ENCODE measurements around the gene LRTM2. TPM values are rescaled to one million over a fixed set of nuclear protein-coding genes. Genes with fewer than 3 reads are reported as not detected.

LRTM2 gene
- total RNA-seq, 1 experiment from 2014 or later: not detected

GRCh38 chr12:1879633-1880032, 59.3 kb downstream of the LRTM2 start:
- Histone ChIP-seq H3K9ac (ENCODE audit: low read length) (no peak overlapping the region), H3K27ac (ENCODE audit: low read length) (no peak overlapping the region), H3K4me3 (ENCODE audit: low read length) (no peak overlapping the region), H4K20me1 (ENCODE audit: low read length) (no peaks in the 10 kb centered on the region), H3K79me2 (ENCODE audit: low read length) (no peaks in the 10 kb centered on the region), H3F3A (ENCODE audit: low read length, unreplicated experiment) (no peaks in the 10 kb centered on the region), H3K36me3 (ENCODE audit: low read depth, low read length) (no peaks in the 10 kb centered on the region), H3K9me3 (ENCODE audit: low read length) (no peaks in the 10 kb centered on the region), H3K4me1 (ENCODE audit: insufficient read depth, low read length) (no peaks in the 10 kb centered on the region), H2AFZ (ENCODE audit: low read length) (no peak overlapping the region), H3K4me2 (ENCODE audit: low read length) (no peak overlapping the region), H3K9me2 (replicated peaks; ENCODE audit: low read length) (no peaks in the 10 kb centered on the region), H3K27me3 (ENCODE audit: low read length) (peaks cover 35% of the 10 kb centered on the region)
- intact Hi-C loops (cut with micrococcal nuclease): no loop called here
- ChIA-PET CTCF (no interaction called here), POLR2A (ENCODE audit: unreplicated experiment) (no interaction called here)
- TF ChIP-seq EZH2phosphoT487 (IDR thresholded peaks at IDR 0.05; ENCODE audit: borderline replicate concordance, low read length) (no peak), EZH2 (IDR thresholded peaks at IDR 0.05; ENCODE audit: low read length, unreplicated experiment) (no peak)
- TF ChIP-seq, protein P1, sequence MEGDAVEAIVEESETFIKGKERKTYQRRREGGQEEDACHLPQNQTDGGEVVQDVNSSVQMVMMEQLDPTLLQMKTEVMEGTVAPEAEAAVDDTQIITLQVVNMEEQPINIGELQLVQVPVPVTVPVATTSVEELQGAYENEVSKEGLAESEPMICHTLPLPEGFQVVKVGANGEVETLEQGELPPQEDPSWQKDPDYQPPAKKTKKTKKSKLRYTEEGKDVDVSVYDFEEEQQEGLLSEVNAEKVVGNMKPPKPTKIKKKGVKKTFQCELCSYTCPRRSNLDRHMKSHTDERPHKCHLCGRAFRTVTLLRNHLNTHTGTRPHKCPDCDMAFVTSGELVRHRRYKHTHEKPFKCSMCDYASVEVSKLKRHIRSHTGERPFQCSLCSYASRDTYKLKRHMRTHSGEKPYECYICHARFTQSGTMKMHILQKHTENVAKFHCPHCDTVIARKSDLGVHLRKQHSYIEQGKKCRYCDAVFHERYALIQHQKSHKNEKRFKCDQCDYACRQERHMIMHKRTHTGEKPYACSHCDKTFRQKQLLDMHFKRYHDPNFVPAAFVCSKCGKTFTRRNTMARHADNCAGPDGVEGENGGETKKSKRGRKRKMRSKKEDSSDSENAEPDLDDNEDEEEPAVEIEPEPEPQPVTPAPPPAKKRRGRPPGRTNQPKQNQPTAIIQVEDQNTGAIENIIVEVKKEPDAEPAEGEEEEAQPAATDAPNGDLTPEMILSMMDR (conservative IDR thresholded peaks at IDR 0.05; ENCODE audit: low read depth, low read length): no peak
- ATAC-seq: no peak
- no peak for DNase-seq
- no TSS peak for BruUV-seq (replicated peaks)

GRCh38 chr12:1880153-1880845, 59.9 kb downstream of the LRTM2 start:
- Histone ChIP-seq H3K9me3 (ENCODE audit: low read length) (no peaks in the 10 kb centered on the region), H3K9ac (ENCODE audit: low read length) (no peak overlapping the region), H3K9me2 (replicated peaks; ENCODE audit: low read length) (no peaks in the 10 kb centered on the region), H3K27me3 (ENCODE audit: low read length) (peaks cover 29% of the 10 kb centered on the region), H3F3A (ENCODE audit: low read length, unreplicated experiment) (no peaks in the 10 kb centered on the region), H3K36me3 (ENCODE audit: low read depth, low read length) (no peaks in the 10 kb centered on the region), H3K4me1 (ENCODE audit: insufficient read depth, low read length) (no peaks in the 10 kb centered on the region), H3K27ac (ENCODE audit: low read length) (no peak overlapping the region), H3K79me2 (ENCODE audit: low read length) (no peaks in the 10 kb centered on the region), H3K4me3 (ENCODE audit: low read length) (no peak overlapping the region), H2AFZ (ENCODE audit: low read length) (no peak overlapping the region), H4K20me1 (ENCODE audit: low read length) (no peaks in the 10 kb centered on the region), H3K4me2 (ENCODE audit: low read length) (no peak overlapping the region)
- ChIA-PET POLR2A (ENCODE audit: unreplicated experiment) (no interaction called here), CTCF (no interaction called here)
- no TSS peak for BruUV-seq (replicated peaks)
- intact Hi-C loops (cut with micrococcal nuclease): no loop called here
- DNase-seq (no peak), ATAC-seq (no peak)
- TF ChIP-seq EZH2phosphoT487 (IDR thresholded peaks at IDR 0.05; ENCODE audit: borderline replicate concordance, low read length): no peak
- TF ChIP-seq, protein P1 (conservative IDR thresholded peaks at IDR 0.05; ENCODE audit: low read depth, low read length): no peak
- TF ChIP-seq EZH2 (IDR thresholded peaks at IDR 0.05; ENCODE audit: low read length, unreplicated experiment): no peak

- DNase-seq (no peak), ATAC-seq (no peak)
- Histone ChIP-seq H2AFZ (ENCODE audit: low read length) (no peak overlapping the region), H3K4me2 (ENCODE audit: low read length) (no peak overlapping the region), H3K4me3 (ENCODE audit: low read length) (no peak overlapping the region), H3K9ac (ENCODE audit: low read length) (no peak overlapping the region), H3F3A (ENCODE audit: low read length, unreplicated experiment) (no peaks in the 10 kb centered on the region), H3K27me3 (ENCODE audit: low read length) (peaks cover 23% of the 10 kb centered on the region), H3K36me3 (ENCODE audit: low read depth, low read length) (no peaks in the 10 kb centered on the region), H3K4me1 (ENCODE audit: insufficient read depth, low read length) (no peaks in the 10 kb centered on the region), H3K27ac (ENCODE audit: low read length) (no peak overlapping the region), H4K20me1 (ENCODE audit: low read length) (no peaks in the 10 kb centered on the region), H3K9me2 (replicated peaks; ENCODE audit: low read length) (no peaks in the 10 kb centered on the region), H3K79me2 (ENCODE audit: low read length) (no peaks in the 10 kb centered on the region), H3K9me3 (ENCODE audit: low read length) (no peaks in the 10 kb centered on the region)
- no peak for TF ChIP-seq EZH2phosphoT487 (IDR thresholded peaks at IDR 0.05; ENCODE audit: borderline replicate concordance, low read length)
- TF ChIP-seq, protein P1 (conservative IDR thresholded peaks at IDR 0.05; ENCODE audit: low read depth, low read length): no peak
- no peak for TF ChIP-seq EZH2 (IDR thresholded peaks at IDR 0.05; ENCODE audit: low read length, unreplicated experiment)
- ChIA-PET CTCF (no interaction called here), POLR2A (ENCODE audit: unreplicated experiment) (no interaction called here)
- intact Hi-C loops (cut with micrococcal nuclease): no loop called here
- BruUV-seq (replicated peaks): no TSS peak
These were observed 60.5 kb downstream of the LRTM2 start for GRCh38 chr12:1880876-1881275.

All from PC-3 (cell line).